HepG2 (cell line): ENCODE measurements around the gene MYPN. TPM values are rescaled to one million over a fixed set of nuclear protein-coding genes. Genes with fewer than 3 reads are reported as not detected.
A peak's percentile ranks its signal among the peaks of the same experiment; 100 is the strongest.

ENCODE experiments used
- CEBPB ChIP-seq: IDR thresholded peaks from 2 replicates; pipeline ENCODE4 v1.6.1; 2011; ENCODE audit warnings: low read depth, low read length, improper control_type of control experiment, borderline replicate concordance
- JUNB ChIP-seq: sonication (generic); formaldehyde crosslinking; IDR thresholded peaks from 2 replicates; pipeline ENCODE4 v1.8.0; 2022; ENCODE audit warnings: missing genetic modification reagents, mild to moderate bottlenecking, borderline replicate concordance
- MAZ ChIP-seq, 2 experiments: sonication (generic) in 1 of 2; formaldehyde crosslinking in 1 of 2; IDR thresholded peaks; 2 replicates each; pipeline versions ENCODE4 v1.5.0 to v1.6.1; 2012 to 2020; ENCODE audit warnings: low read depth in 2 of 2, mild to moderate bottlenecking in 2 of 2, borderline replicate concordance in 1 of 2, improper control_type of control experiment in 1 of 2, low read length in 1 of 2, missing genetic modification reagents in 1 of 2, moderate library complexity in 1 of 2
- MLX ChIP-seq: IDR thresholded peaks from 2 replicates; pipeline ENCODE4 v1.6.1; 2016
- MTF1 ChIP-seq: sonication (generic); formaldehyde crosslinking; IDR thresholded peaks from 2 replicates; pipeline ENCODE4 v1.5.0; 2020; ENCODE audit warnings: missing genetic modification reagents
- PLRG1 ChIP-seq: fragments of 450-650 bp; conservative IDR thresholded peaks from 2 replicates; pipeline ENCODE4 v1.6.1; 2016
- PRMT3 ChIP-seq: sonication (generic); formaldehyde crosslinking; IDR thresholded peaks from 2 replicates; pipeline ENCODE4 v1.8.1; 2022; ENCODE audit warnings: low read depth, mild to moderate bottlenecking, moderate library complexity, missing genetic modification reagents, borderline replicate concordance
- RARG ChIP-seq: sonication (generic); formaldehyde crosslinking; IDR thresholded peaks from 2 replicates; pipeline ENCODE4 v1.4.0; 2020; ENCODE audit warnings: low read depth, mild to moderate bottlenecking, missing genetic modification reagents
- RNF219 ChIP-seq: sonication (generic); formaldehyde crosslinking; IDR thresholded peaks from 2 replicates; pipeline ENCODE4 v1.5.0; 2020; ENCODE audit warnings: mild to moderate bottlenecking, missing genetic modification reagents
- SALL2 ChIP-seq: sonication (generic); formaldehyde crosslinking; IDR thresholded peaks from 2 replicates; pipeline ENCODE4 v1.8.1; 2023; ENCODE audit warnings: mild to moderate bottlenecking, missing genetic modification reagents, inconsistent platforms
- SCMH1 ChIP-seq: sonication (generic); formaldehyde crosslinking; IDR thresholded peaks from 2 replicates; pipeline ENCODE4 v1.9.0; 2021; ENCODE audit warnings: missing genetic modification reagents, mild to moderate bottlenecking, borderline replicate concordance
- STAT6 ChIP-seq: sonication (generic); formaldehyde crosslinking; IDR thresholded peaks from 2 replicates; pipeline ENCODE4 v1.4.0; 2020; ENCODE audit warnings: missing genetic modification reagents, mild to moderate bottlenecking, borderline replicate concordance
- TBP ChIP-seq: sonication (generic); formaldehyde crosslinking; IDR thresholded peaks from 2 replicates; pipeline ENCODE4 v1.5.0; 2020; ENCODE audit warnings: missing genetic modification reagents
- TIGD3 ChIP-seq: sonication (generic); formaldehyde crosslinking; IDR thresholded peaks from 2 replicates; pipeline ENCODE4 v1.5.1; 2020; ENCODE audit warnings: mild to moderate bottlenecking, missing genetic modification reagents, borderline replicate concordance
- TP53 ChIP-seq: sonication (generic); formaldehyde crosslinking; conservative IDR thresholded peaks from 2 replicates; pipeline ENCODE4 v1.4.0; 2020; ENCODE audit warnings: missing genetic modification reagents
- ZNF20 ChIP-seq: sonication (generic); formaldehyde crosslinking; IDR thresholded peaks from 2 replicates; pipeline ENCODE4 v1.4.0; 2020; ENCODE audit warnings: mild to moderate bottlenecking, moderate library complexity, missing genetic modification reagents
- ZNF276 ChIP-seq: sonication (generic); formaldehyde crosslinking; IDR thresholded peaks from 2 replicates; pipeline ENCODE4 v1.4.0; 2020; ENCODE audit warnings: mild to moderate bottlenecking, low read depth, missing genetic modification reagents
- ZNF343 ChIP-seq: sonication (generic); formaldehyde crosslinking; IDR thresholded peaks from 2 replicates; pipeline ENCODE4 v1.4.0; 2020; ENCODE audit warnings: mild to moderate bottlenecking, missing genetic modification reagents
- ZNF468 ChIP-seq: sonication (generic); formaldehyde crosslinking; IDR thresholded peaks from 2 replicates; pipeline ENCODE4 v1.8.0; 2022; ENCODE audit warnings: mild to moderate bottlenecking, moderate library complexity, missing genetic modification reagents
- ZSCAN22 ChIP-seq: sonication (generic); formaldehyde crosslinking; IDR thresholded peaks from 2 replicates; pipeline ENCODE4 v1.4.0; 2020; ENCODE audit warnings: mild to moderate bottlenecking, missing genetic modification reagents
- polyA plus RNA-seq, 8 experiments: library from polyadenylated mRNA; depleted of rRNA in 3 of 8; stranded (reverse) in 7 of 8; unstranded in 1 of 8; fragments of >200 nt; fragmentation: Illumina TruSeq in 4 of 8; extraction: Trizol in 4 of 8; gene quantifications; 2 replicates each; pipeline versions ENCODE4 v1.2.1 to v1.2.3, GENCODE V29; 2011 to 2016; ENCODE audit warnings: low read depth in 4 of 8, missing spikeins in 1 of 8, mixed read lengths in 1 of 8; ENCODE audit not compliant: insufficient read depth in 1 of 8
- total RNA-seq, 5 experiments: library from RNA; depleted of rRNA; stranded (reverse); fragments of >200 nt; fragmentation: Illumina TruSeq; extraction: Trizol; gene quantifications; 2 replicates each; pipeline ENCODE4 v1.2.3, GENCODE V29; 2016; ENCODE audit warnings: low read depth in 1 of 5

Gene MYPN
- total and polyA plus RNA-seq, 2 of the 13 experiments (the other 11 are each of a cell fraction or from before 2014, with no cell fraction given), result not detected

GRCh38 chr10:68231106-68231816 lies 122.0 kb downstream of the MYPN start (continued):
- TF ChIP-seq RNF219 (CRISPR knock-in tag) (peak; percentile 79; the same call in 1 of the 2 replicates), MTF1 (CRISPR knock-in tag) (0 out of 2 replicates have a peak, but pooled peaks have one; percentile 40), PRMT3 (CRISPR knock-in tag) (no peak), CEBPB (no peak), ZNF276 (CRISPR knock-in tag) (no peak), SCMH1 (CRISPR knock-in tag) (no peak), TP53 (CRISPR knock-in tag) (no peak; the same call in 1 of the 2 replicates), ZNF343 (CRISPR knock-in tag) (no peak), ZNF468 (no peak), MAZ (IDR thresholded peaks at IDR 0.05; ENCODE audit: borderline replicate concordance, low read depth, low read length) (no peak), MAZ (CRISPR knock-in tag; IDR thresholded peaks at IDR 0.05; ENCODE audit: low read depth) (peak; percentile 68), JUNB (CRISPR knock-in tag) (no peak), PLRG1 (no peak), RARG (no peak), TIGD3 (CRISPR knock-in tag) (no peak), SALL2 (CRISPR knock-in tag) (peak; percentile 86; the same call in 1 of the 2 replicates), STAT6 (no peak), ZSCAN22 (CRISPR knock-in tag) (no peak), MLX (no peak), ZNF20 (CRISPR knock-in tag) (no peak), TBP (CRISPR knock-in tag) (no peak)
